GM18870 (cell line): ENCODE results near the gene TRIM60.
"Not testable (repeated sequence)": the region's sequence is repeated elsewhere in the genome, so short reads cannot be mapped to it uniquely, and the experiment has no call there.

ENCODE experiments used
- ATAC-seq: cut with Tn5 transposase; IDR thresholded peaks from one replicate; pipeline ENCODE4 v1.9.1; 2021; ENCODE audit warnings: moderate library complexity; ENCODE audit not compliant: unreplicated experiment

TRIM60 gene

DNA sequence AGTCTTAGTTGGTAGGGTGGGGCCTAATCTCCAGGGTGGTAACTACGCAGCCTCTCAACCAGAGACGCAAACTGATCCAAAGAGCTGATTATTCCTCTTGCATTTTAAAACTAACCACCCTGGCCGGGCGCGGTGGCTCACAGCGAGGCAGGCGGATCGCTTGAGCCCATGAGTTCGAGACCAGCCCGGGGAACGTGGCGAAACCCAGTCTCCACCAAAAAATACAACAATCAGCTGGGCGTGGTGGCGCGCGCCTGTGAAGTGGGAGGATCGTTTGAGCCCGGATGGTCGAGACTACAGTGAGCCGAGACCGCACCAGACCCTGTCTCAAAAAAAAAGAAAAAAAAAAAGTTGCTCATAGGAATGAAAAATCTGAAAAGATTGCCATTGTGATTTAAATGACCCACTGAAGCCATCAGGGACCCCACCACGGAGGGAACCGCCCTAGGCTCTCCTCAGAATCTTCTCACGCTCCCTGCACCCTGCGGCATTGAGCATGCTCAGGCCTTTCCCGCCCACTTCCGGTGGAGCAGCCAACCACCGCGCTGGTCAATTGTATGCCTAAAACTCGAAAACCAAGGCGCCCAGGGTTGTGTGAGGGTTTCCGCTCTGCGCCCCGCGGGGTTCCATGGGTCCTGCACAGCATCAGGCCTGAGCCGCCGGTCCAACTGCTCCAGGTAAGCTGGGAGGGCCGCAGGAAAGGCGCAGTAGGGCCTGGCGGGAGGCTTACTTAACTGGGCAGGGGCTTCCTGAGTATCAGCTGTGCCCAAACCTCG lies at the start of gene TRIM60:
TSS of gene TRIM60 (plus strand) at position 564 of the 776 bp plus-strand sequence. CDS start 8,074 bp downstream, outside the sequence.
- ATAC-seq: no peak

DNA sequence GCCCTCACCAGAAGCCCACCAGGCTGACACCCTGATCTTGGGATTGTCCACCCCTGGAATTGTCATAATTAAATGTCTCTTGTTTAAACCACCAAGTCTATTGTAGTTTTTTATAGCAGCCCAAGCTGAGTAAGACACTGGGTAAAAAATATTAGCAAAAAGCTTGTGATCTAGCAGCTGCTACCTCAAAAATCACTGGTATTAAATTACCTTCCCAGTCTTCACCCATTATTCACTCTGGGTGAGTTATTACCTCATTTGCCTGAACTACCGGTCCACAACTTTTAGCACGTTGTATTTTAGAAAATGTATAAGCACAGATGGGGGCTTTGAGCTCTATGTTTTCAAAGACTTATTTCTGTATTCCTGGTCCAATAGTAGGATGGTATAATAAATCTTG lies 42.3 kb upstream of the TRIM60 start:
- no peak for ATAC-seq

GRCh38 chr4:164990786-164991185 lies 41.0 kb upstream of the TRIM60 start:
- ATAC-seq: not testable (repeated sequence)

GRCh38 chr4:164996123-164996522 lies 35.7 kb upstream of the TRIM60 start:
- ATAC-seq: not testable (repeated sequence)

DNA sequence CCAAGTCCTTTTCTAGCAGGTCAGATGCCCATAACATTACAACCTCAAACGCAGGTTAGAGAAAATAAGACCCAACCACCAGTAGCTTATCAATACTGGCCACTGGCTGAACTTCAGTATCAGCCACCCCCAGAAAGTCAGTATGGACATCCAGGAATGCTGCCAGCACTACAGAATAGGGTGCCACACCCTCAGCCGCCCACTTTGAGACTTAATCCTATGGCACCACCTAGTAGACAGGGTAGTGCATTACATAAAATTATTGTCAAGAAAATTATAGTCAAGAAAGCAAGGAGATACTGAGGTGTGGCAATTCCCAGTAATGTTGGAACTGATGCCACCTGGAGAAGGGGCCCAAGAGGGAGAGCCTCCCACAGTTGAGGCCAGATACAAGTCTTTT lies 34.5 kb upstream of the TRIM60 start:
- no peak for ATAC-seq

DNA sequence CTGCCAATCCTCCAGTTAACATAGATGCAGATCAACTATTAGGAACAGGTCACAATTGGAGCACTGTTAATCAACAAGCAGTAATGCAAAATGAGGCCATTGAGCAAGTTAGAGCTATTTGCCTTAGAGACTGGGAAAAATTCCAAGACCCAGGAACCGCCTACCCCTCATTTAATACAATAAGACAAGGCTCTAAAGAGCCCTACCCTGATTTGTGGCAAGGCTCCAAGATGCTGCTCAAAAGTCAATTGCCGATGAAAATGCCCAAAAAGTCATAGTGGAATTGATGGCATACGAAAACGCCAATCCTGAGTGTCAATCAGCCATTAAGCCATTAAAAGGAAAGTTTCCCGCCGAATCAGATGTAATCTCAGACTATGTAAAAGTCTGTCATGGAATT lies 33.9 kb upstream of the TRIM60 start:
- no peak for ATAC-seq

- ATAC-seq: not testable (repeated sequence)
Measured at GRCh38 chr4:164998526-164999080, 33.2 kb upstream of the TRIM60 start.

DNA sequence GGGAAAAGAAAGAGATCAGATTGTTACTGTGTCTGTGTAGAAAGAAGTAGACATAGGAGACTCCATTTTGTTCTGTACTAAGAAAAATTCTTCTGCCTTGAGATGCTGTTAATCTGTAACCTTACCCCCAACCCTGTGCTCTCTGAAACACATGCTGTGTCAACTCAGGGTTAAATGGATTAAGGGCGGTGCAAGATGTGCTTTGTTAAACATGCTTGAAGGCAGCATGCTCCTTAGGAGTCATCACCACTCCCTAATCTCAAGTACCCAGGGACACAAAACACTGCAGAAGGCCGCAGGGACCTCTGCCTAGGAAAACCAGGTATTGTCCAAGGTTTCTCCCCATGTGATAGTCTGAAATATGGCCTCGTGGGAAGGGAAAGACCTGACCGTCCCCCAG lies 29.8 kb upstream of the TRIM60 start:
- ATAC-seq: not testable (repeated sequence)

- ATAC-seq: no peak
Measured at GRCh38 chr4:165005352-165005925, 26.4 kb upstream of the TRIM60 start.

DNA sequence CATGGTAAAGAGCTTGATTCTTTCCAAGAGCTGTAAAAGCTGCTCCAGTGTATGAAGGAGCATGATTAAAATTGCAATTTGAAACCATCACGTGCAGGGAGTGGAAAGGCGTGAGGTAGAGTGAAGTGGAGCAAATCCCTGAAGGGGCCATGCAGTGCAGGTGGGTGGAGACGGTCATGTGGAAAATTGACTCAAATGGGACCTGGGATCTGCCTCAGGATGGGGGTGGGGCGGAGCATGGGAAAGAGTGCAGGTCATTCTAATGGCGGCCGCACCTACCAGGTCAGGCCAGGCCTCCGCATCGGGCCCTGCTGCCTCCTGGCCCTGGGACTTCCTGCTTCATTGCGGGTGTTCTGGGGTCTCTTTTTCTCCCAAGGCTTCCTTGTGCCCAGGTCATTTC lies 25.3 kb upstream of the TRIM60 start:
- no peak for ATAC-seq

DNA sequence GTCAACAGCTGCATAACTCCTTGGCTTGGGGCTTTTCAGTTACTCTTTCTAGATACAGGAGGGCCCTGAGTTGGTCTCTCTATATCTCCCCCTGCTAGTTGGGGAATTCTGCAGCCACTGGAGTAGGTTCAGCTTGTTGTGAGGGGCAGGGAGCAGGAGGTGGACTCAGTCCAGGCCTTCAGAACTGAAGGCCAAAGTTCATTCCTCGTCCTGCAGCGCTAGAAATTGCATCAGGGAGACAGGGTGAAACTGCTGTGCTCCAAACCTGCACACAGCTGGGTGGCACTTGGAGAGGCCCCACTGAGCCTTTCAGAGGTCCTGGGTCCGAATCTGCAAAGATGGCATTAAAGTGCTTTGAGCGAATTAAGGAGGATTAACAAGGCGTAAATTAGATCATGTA lies 24.9 kb upstream of the TRIM60 start:
- no peak for ATAC-seq

GRCh38 chr4:165009493-165010227 lies 22.1 kb upstream of the TRIM60 start:
- peak; percentile 87 for ATAC-seq

GRCh38 chr4:165010487-165010886 lies 21.3 kb upstream of the TRIM60 start:
- no peak for ATAC-seq

DNA sequence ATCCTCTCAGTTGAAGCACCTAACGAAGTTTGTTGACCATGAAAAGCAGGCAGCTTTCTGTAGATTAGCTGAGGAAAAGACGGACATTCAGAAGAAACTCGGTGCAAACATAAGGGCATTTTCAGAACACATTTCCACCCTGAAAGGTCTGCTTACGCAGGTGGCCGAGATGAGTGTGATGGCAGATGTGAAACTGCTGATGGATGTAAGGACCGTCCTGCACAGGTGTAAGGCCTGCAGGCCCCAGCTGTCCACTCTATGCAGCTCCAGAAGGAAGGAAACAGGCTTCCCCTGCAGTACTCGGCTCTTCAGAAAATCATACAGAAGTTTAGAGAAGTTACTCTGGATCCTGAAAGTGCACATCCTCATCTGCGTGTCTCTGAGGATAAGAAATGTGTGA lies 20.8 kb upstream of the TRIM60 start:
- no peak for ATAC-seq

DNA sequence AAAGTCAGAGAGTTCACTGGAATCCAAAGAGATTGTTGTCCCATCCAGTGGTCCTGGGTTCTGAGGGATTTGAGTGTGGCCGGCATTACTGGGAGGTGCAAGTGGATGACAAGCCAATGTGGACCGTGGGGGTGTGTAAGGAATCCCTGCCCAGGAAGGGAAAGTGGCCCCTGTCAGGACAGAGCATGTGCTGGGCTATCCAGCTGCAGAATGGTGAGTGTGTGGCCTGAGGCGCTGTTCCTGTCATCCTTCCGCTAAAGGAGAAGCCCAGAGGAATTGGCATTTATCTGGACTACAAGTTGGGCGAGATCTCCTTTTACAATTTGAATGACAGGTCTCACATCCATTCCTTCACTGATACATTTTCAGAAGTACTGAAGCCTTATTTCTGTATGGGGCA lies 20.4 kb upstream of the TRIM60 start:
- no peak for ATAC-seq

GRCh38 chr4:165013691-165014090 lies 18.1 kb upstream of the TRIM60 start:
- no peak for ATAC-seq

DNA sequence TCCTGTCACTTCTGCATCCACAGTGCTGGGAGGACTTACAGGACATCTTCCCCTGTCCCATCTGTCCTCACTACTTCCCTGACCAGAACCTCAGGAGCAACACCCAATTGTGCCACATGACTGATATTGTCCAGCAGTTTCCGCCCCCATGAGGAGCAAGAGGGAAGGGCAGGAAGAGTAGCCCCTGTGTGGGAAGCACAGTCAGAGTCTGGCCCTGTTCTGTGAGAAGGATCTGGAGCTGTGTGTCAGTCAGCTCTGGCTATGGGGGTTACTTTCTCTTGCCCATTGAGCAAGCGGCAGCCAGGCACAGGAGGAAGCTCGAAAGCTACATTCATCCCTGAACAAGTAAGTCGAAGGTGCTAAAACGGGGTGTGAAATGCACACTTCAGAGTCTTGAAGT lies 14.8 kb upstream of the TRIM60 start:
- no peak for ATAC-seq

DNA sequence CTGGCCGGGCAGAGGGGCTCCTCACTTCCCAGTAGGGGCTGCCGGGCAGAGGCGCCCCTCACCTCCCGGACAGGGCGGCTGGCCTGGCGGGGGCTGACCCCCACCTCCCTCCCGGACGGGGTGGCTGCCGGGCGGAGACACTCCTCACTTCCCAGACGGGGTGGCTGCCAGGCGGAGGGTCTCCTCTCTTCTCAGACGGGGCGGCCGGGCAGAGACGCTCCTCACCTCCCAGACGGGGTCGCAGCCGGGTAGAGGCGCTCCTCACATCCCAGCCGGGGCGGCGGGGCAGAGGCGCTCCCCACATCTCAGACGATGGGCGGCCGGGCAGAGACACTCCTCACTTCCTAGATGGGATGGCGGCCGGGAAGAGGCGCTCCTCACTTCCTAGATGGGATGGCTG lies 11.8 kb upstream of the TRIM60 start:
- ATAC-seq: not testable (repeated sequence)

GRCh38 chr4:165025782-165026181 lies 6.0 kb upstream of the TRIM60 start:
- not testable (repeated sequence) for ATAC-seq

GRCh38 chr4:165027762-165028402 lies 3.9 kb upstream of the TRIM60 start:
- ATAC-seq: no peak

DNA sequence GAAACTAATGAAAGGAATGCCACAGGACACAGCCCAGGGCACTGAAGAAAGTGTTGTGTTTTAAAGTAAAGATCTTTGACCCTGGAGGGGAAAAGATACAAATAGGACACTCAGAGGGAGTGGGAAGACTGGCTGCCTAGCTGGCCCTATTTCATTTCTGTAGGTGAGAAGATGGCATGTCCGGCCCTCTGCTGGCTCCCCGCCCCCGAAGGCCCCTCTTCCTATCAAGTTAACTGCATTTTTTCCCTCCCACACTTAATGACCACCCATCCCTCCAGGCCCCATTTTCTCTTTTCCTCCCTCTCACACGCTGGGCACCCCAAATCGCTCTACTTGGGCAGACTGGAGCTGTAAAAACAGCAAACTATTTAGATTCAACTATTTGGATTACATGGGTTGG lies 16.4 kb downstream of the TRIM60 start:
- ATAC-seq: no peak
